ENCODE data around the gene TCEAL3.

- TF ChIP-seq CTCF (IDR thresholded peaks at IDR 0.05) (no peak), POLR2A (IDR thresholded peaks at IDR 0.05) (no peak)
These were observed 30.0 kb downstream of the TCEAL3 start for GRCh38 chrX:103637604-103638338.
